Caco-2 (cell line): ENCODE data around the gene SPOP. TPM values are rescaled to one million over a fixed set of nuclear protein-coding genes. Genes with fewer than 3 reads are reported as not detected.

ENCODE experiments used
- BruUV-seq: library from RNA; stranded (reverse); fragments of 400-500 nt; replicated peaks from 2 replicates; lab custom pipeline; 2021; lab: Mats Ljungman, UMichigan
- CTCF ChIA-PET: fragments of 300-600 bp; sonication (Branson Sonifier 250); formaldehyde crosslinking; loops from one replicate; lab custom pipeline; 2022; ENCODE audit warnings: antibody characterized with exemption; lab: Charles Lee
- POLR2A ChIA-PET: fragments of 300-600 bp; sonication (Branson Sonifier 250); formaldehyde crosslinking; loops from one replicate; lab custom pipeline; 2022; ENCODE audit warnings: antibody characterized with exemption; lab: Charles Lee
- DNase-seq, 2 experiments: peaks; one replicate each; pipeline versions ENCODE4 v3.0.0 to v3.0.0-alpha.2; 2020 to 2022
- H3K27me3 ChIP-seq: replicated peaks from 2 replicates; pipeline ENCODE4 v1.6.0; 2011; ENCODE audit warnings: low read length; ENCODE audit not compliant: control insufficient read depth, insufficient read depth
- H3K36me3 ChIP-seq: 2 replicates; pipeline ENCODE4 v1.5.1; 2011; ENCODE audit warnings: low read length; ENCODE audit not compliant: control insufficient read depth, insufficient read depth
- H3K4me1 ChIP-seq: fragments of 250-450 bp; sonication (Bioruptor Pico); 2 replicates; pipeline ENCODE4 v1.5.1; 2020; ENCODE audit warnings: mild to moderate bottlenecking
- H3K4me3 ChIP-seq: 2 replicates; pipeline ENCODE4 v1.5.1; 2011; ENCODE audit warnings: low read depth, mild to moderate bottlenecking, control low read depth, low read length
- H3K9me3 ChIP-seq: fragments of 250-450 bp; sonication (Bioruptor Pico); 2 replicates; pipeline ENCODE4 v1.5.1; 2020; ENCODE audit warnings: mild to moderate bottlenecking, moderate library complexity
- H3K27ac Mint-ChIP-seq: one replicate; pipeline ENCODE4 v1.8.0; 2022; ENCODE audit warnings: mixed read lengths; ENCODE audit not compliant: unreplicated experiment
- H3K27me3 Mint-ChIP-seq: one replicate; pipeline ENCODE4 v1.8.0; 2022; ENCODE audit warnings: mixed read lengths; ENCODE audit not compliant: insufficient read depth, unreplicated experiment
- H3K36me3 Mint-ChIP-seq: one replicate; pipeline ENCODE4 v1.8.0; 2022; ENCODE audit warnings: mild to moderate bottlenecking, mixed read lengths; ENCODE audit not compliant: insufficient read depth, unreplicated experiment
- H3K4me1 Mint-ChIP-seq: one replicate; pipeline ENCODE4 v1.8.0; 2022; ENCODE audit warnings: low read depth, mixed read lengths; ENCODE audit not compliant: unreplicated experiment
- H3K4me3 Mint-ChIP-seq: one replicate; pipeline ENCODE4 v1.8.0; 2022; ENCODE audit warnings: mild to moderate bottlenecking, moderate library complexity, mixed read lengths; ENCODE audit not compliant: unreplicated experiment
- H3K9me3 Mint-ChIP-seq: one replicate; pipeline ENCODE4 v1.8.0; 2022; ENCODE audit warnings: mixed read lengths; ENCODE audit not compliant: unreplicated experiment
- intact Hi-C: fragments of 100-400 bp; cut with micrococcal nuclease; formaldehyde crosslinking; loops from one replicate; pipeline ENCODE4 v1.10.0; 2022; ENCODE audit not compliant: unreplicated experiment
- total RNA-seq: library from RNA; stranded (reverse); gene quantifications from 2 replicates; pipeline ENCODE4 v1.2.3, GENCODE V29; 2022
- TF ChIP-seq, protein P1 (sequence below), 2 experiments: fragments of 200-600 bp in 1 of 2; IDR thresholded peaks; 1 replicate in 1 of 2; 2 replicates in 1 of 2; pipeline versions ENCODE4 v1.5.1 to v1.8.0; 2011 to 2022; ENCODE audit warnings: antibody characterized with exemption in 1 of 2, control low read depth in 1 of 2, inconsistent platforms in 1 of 2, low read depth in 1 of 2, low read length in 1 of 2, mild to moderate bottlenecking in 1 of 2, moderate library complexity in 1 of 2; ENCODE audit not compliant: insufficient read depth in 1 of 2, severe bottlenecking in 1 of 2, unreplicated experiment in 1 of 2

The SPOP gene
- total RNA-seq, 1 experiment from 2014 or later, result 70.2 TPM

GRCh38 chr17:49621420-49621819, 56.5 kb downstream of the SPOP start:
- Histone ChIP-seq H3K4me1 (peaks cover 20% of the 10 kb centered on the region), H3K9me3 (no peaks in the 10 kb centered on the region), H3K27me3 (no peaks in the 10 kb centered on the region), H3K36me3 (peaks cover 8% of the 10 kb centered on the region), H3K4me3 (no peak overlapping the region)
- DNase-seq, result no peak
- ChIA-PET CTCF (no interaction called here), POLR2A (interaction anchor here (0.5 kb wide), 1 partner anchor 14 kb away, joined by 7 read pairs; no protein-coding TSS in a partner anchor)
- intact Hi-C loops, result no loop called here
- Mint-ChIP-seq H3K4me1 (peaks cover 12% of the 10 kb centered on the region), H3K27ac (no peak overlapping the region), H3K9me3 (no peaks in the 10 kb centered on the region), H3K36me3 (peaks cover 40% of the 10 kb centered on the region), H3K27me3 (no peaks in the 10 kb centered on the region), H3K4me3 (no peak overlapping the region)
- BruUV-seq, result no TSS peak
- TF ChIP-seq, protein P1, sequence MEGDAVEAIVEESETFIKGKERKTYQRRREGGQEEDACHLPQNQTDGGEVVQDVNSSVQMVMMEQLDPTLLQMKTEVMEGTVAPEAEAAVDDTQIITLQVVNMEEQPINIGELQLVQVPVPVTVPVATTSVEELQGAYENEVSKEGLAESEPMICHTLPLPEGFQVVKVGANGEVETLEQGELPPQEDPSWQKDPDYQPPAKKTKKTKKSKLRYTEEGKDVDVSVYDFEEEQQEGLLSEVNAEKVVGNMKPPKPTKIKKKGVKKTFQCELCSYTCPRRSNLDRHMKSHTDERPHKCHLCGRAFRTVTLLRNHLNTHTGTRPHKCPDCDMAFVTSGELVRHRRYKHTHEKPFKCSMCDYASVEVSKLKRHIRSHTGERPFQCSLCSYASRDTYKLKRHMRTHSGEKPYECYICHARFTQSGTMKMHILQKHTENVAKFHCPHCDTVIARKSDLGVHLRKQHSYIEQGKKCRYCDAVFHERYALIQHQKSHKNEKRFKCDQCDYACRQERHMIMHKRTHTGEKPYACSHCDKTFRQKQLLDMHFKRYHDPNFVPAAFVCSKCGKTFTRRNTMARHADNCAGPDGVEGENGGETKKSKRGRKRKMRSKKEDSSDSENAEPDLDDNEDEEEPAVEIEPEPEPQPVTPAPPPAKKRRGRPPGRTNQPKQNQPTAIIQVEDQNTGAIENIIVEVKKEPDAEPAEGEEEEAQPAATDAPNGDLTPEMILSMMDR (IDR thresholded peaks at IDR 0.05; ENCODE audit: insufficient read depth in 1 of 2, low read depth in 1 of 2, low read length in 1 of 2, severe bottlenecking in 1 of 2, unreplicated experiment in 1 of 2), result no peak

GRCh38 chr17:49618028-49618611, 59.8 kb downstream of the SPOP start:
- H3K4me3 Mint-ChIP-seq, result no peak overlapping the region
- ChIA-PET POLR2A (interaction anchor here (0.6 to 1.4 kb wide), 7 partner anchors 16 to 146 kb away, joined by 3 to 14 read pairs (median 4); partner anchors contain the start of genes FAM117A and SLC35B1), CTCF (interaction anchor here (0.6 to 1.9 kb wide), 19 partner anchors 9 to 256 kb away, joined by 3 to 13 read pairs (median 4); partner anchors contain the start of genes NXPH3 and SLC35B1)
- no peak overlapping the region for H3K27ac Mint-ChIP-seq
- Histone ChIP-seq H3K4me3 (no peak overlapping the region), H3K4me1 (peaks cover 20% of the 10 kb centered on the region), H3K9me3 (no peaks in the 10 kb centered on the region), H3K27me3 (no peaks in the 10 kb centered on the region), H3K36me3 (peaks cover 10% of the 10 kb centered on the region)
- intact Hi-C loops, result loop anchor here (1.0 to 2.0 kb wide), 5 partner anchors 11 to 77 kb away; partner anchors contain the start of genes NXPH3 and SPOP
- no peaks in the 10 kb centered on the region for H3K9me3 Mint-ChIP-seq
- DNase-seq, result peak in 1 of 2 experiments; percentile 77
- peaks cover 12% of the 10 kb centered on the region for H3K4me1 Mint-ChIP-seq
- no peaks in the 10 kb centered on the region for H3K27me3 Mint-ChIP-seq
- TF ChIP-seq, protein P1 (IDR thresholded peaks at IDR 0.05; ENCODE audit: insufficient read depth in 1 of 2, low read depth in 1 of 2, low read length in 1 of 2, severe bottlenecking in 1 of 2, unreplicated experiment in 1 of 2), result no peak
- H3K36me3 Mint-ChIP-seq, result peaks cover 51% of the 10 kb centered on the region
- no TSS peak for BruUV-seq

GRCh38 chr17:49616601-49617131, 61.2 kb downstream of the SPOP start:
- BruUV-seq, result no TSS peak
- Histone ChIP-seq H3K36me3 (peaks cover 10% of the 10 kb centered on the region), H3K4me3 (no peak overlapping the region), H3K4me1 (peaks cover 20% of the 10 kb centered on the region), H3K9me3 (no peaks in the 10 kb centered on the region), H3K27me3 (no peaks in the 10 kb centered on the region)
- TF ChIP-seq, protein P1 (IDR thresholded peaks at IDR 0.05; ENCODE audit: insufficient read depth in 1 of 2, low read depth in 1 of 2, low read length in 1 of 2, severe bottlenecking in 1 of 2, unreplicated experiment in 1 of 2), result no peak
- ChIA-PET POLR2A (no interaction called here), CTCF (interaction anchor here (0.6 to 1.3 kb wide), 3 partner anchors 18 to 1666 kb away, joined by 3 read pairs; no protein-coding TSS in a partner anchor)
- no peak for DNase-seq
- peaks cover 12% of the 10 kb centered on the region for H3K4me1 Mint-ChIP-seq
- H3K27ac Mint-ChIP-seq, result no peak overlapping the region
- H3K27me3 Mint-ChIP-seq, result no peaks in the 10 kb centered on the region
- no peaks in the 10 kb centered on the region for H3K9me3 Mint-ChIP-seq
- intact Hi-C loops, result no loop called here
- H3K36me3 Mint-ChIP-seq, result peaks cover 47% of the 10 kb centered on the region
- no peak overlapping the region for H3K4me3 Mint-ChIP-seq
